WI38 (cell line): ENCODE data around the gene LDB1.

ENCODE experiments used
- H3K4me3 ChIP-seq: 2 replicates; pipeline ENCODE4 v1.5.1; 2011; ENCODE audit warnings: low read depth, mild to moderate bottlenecking, control low read depth, low read length
- TF ChIP-seq, protein P1 (sequence below): IDR thresholded peaks from 2 replicates; pipeline ENCODE4 v1.5.1; 2012; ENCODE audit warnings: low read depth, mild to moderate bottlenecking, control low read depth, low read length

The LDB1 gene

GRCh38 chr10:102120142-102120990, at the start of gene LDB1:
Gene LDB1 (minus strand): TSS chr10:102120368. CDS start chr10:102120110, 258 bp downstream.
- TF ChIP-seq, protein P1, sequence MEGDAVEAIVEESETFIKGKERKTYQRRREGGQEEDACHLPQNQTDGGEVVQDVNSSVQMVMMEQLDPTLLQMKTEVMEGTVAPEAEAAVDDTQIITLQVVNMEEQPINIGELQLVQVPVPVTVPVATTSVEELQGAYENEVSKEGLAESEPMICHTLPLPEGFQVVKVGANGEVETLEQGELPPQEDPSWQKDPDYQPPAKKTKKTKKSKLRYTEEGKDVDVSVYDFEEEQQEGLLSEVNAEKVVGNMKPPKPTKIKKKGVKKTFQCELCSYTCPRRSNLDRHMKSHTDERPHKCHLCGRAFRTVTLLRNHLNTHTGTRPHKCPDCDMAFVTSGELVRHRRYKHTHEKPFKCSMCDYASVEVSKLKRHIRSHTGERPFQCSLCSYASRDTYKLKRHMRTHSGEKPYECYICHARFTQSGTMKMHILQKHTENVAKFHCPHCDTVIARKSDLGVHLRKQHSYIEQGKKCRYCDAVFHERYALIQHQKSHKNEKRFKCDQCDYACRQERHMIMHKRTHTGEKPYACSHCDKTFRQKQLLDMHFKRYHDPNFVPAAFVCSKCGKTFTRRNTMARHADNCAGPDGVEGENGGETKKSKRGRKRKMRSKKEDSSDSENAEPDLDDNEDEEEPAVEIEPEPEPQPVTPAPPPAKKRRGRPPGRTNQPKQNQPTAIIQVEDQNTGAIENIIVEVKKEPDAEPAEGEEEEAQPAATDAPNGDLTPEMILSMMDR, result no peak
- peak within 1 kb of the TSS; percentile 85 for H3K4me3 ChIP-seq

DNA sequence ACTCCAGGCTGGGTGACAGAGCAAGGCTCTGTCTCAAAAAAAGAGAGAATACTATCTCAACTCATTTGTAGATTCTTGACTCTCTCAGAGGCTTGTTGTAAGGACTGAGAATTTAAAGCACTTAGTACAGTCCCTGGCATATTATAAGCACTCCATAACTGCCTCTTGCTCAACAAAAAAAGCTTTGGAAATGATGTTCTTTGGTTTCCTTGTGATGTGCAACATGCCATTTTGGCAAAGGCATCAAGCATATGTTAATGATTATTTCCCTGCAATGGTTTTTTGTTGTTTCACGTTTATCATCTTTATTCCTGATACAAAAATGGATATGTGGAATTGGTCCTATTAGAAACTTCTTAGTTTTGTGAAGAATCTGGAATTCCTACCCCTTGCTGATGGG, 47.7 kb upstream of the LDB1 start:
- H3K4me3 ChIP-seq, result no peak overlapping the region
- TF ChIP-seq, protein P1, result no peak

GRCh38 chr10:102163342-102163989, 43.3 kb upstream of the LDB1 start:
- TF ChIP-seq, protein P1, result no peak
- H3K4me3 ChIP-seq, result no peak overlapping the region

DNA sequence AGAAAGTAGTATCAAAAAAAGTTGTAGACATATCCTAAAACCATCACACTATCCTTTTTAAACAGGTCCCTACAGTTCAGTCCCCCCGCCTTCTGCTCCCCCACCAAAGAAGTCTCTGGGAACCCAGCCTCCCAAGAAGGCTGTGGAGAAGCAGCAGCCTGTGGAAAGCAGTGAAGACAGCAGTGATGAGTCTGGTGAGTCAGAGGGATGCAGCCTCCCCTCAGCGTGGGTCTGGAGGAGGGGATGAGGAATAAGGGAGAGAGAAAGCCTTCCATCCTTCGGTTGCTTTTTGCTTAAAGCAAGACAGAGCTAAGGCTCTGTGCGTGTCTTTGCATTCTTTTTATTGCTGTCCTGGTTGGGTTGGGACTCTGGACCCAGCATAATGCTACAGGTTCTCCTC, 39.7 kb upstream of the LDB1 start:
- no peak overlapping the region for H3K4me3 ChIP-seq
- TF ChIP-seq, protein P1, result no peak

- TF ChIP-seq, protein P1, result no peak
- H3K4me3 ChIP-seq, result no peak overlapping the region
Measured at GRCh38 chr10:102159051-102159597, 39.0 kb upstream of the LDB1 start.

DNA sequence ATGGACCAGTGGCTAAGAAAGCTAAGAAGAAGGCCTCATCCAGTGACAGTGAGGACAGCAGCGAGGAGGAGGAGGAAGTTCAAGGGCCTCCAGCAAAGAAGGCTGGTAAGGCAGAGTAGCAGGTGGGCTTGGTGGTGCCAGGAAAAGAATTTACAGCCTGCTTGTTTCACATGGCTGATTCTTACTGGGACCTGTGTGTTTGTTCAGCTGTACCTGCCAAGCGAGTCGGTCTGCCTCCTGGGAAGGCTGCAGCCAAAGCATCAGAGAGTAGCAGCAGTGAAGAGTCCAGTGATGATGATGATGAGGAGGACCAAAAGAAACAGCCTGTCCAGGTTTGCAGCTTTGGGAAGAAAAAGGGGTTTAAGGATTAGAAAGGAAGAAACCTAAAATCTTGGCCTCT, 37.1 kb upstream of the LDB1 start:
- H3K4me3 ChIP-seq, result no peak overlapping the region
- TF ChIP-seq, protein P1, result no peak

GRCh38 chr10:102154466-102155116, 34.4 kb upstream of the LDB1 start:
- TF ChIP-seq, protein P1, result no peak
- H3K4me3 ChIP-seq, result no peak overlapping the region
